SK-N-SH treated with all-trans-retinoic acid at 6 μM for 48 hours (cell line): ENCODE measurements around the gene COL26A1.

Source experiments
- ATAC-seq: fragments of 200-7000 bp; cut with Tn5 transposase; 3 replicates; pipeline ENCODE4 v1.9.1; 2020; ENCODE audit warnings: mild to moderate bottlenecking, moderate library complexity
- BACH2 ChIP-seq: fragments of 250-450 bp; sonication (Bioruptor Pico); IDR thresholded peaks from 2 replicates; pipeline ENCODE4 v1.9.0; 2021; ENCODE audit warnings: mild to moderate bottlenecking, borderline replicate concordance
- ESRRG ChIP-seq: fragments of 250-450 bp; sonication (Bioruptor Pico); IDR thresholded peaks from 2 replicates; pipeline ENCODE4 v1.6.1; 2021; ENCODE audit warnings: mild to moderate bottlenecking
- GLIS3 ChIP-seq: fragments of 250-450 bp; sonication (Bioruptor Pico); IDR thresholded peaks from 2 replicates; pipeline ENCODE4 v1.5.0; 2020; ENCODE audit warnings: mild to moderate bottlenecking, moderate library complexity
- ISL1 ChIP-seq: fragments of 250-450 bp; sonication (Bioruptor Pico); IDR thresholded peaks from 2 replicates; pipeline ENCODE4 v2.1.2; 2022; ENCODE audit warnings: mild to moderate bottlenecking, moderate library complexity
- OSR1 ChIP-seq: fragments of 250-450 bp; sonication (Bioruptor Pico); IDR thresholded peaks from 2 replicates; pipeline ENCODE4 v1.8.0; 2022; ENCODE audit warnings: moderate library complexity, mild to moderate bottlenecking, inconsistent platforms
- PPARA ChIP-seq: fragments of 250-450 bp; sonication (Bioruptor Pico); IDR thresholded peaks from 2 replicates; pipeline ENCODE4 v1.5.0; 2020; ENCODE audit warnings: mild to moderate bottlenecking, borderline replicate concordance
- RARB ChIP-seq: fragments of 250-450 bp; sonication (Bioruptor Pico); IDR thresholded peaks from 2 replicates; pipeline ENCODE4 v1.8.0; 2021; ENCODE audit warnings: mild to moderate bottlenecking, moderate library complexity
- SNAI2 ChIP-seq: fragments of 250-450 bp; sonication (Bioruptor Pico); IDR thresholded peaks from 2 replicates; pipeline ENCODE4 v1.5.0; 2020; ENCODE audit warnings: mild to moderate bottlenecking, moderate library complexity
- TCF4 ChIP-seq: fragments of 250-450 bp; sonication (Bioruptor Pico); IDR thresholded peaks from 2 replicates; pipeline ENCODE4 v1.8.0; 2021; ENCODE audit warnings: mild to moderate bottlenecking, moderate library complexity, borderline replicate concordance
- TOX ChIP-seq: fragments of 250-450 bp; sonication (Bioruptor Pico); IDR thresholded peaks from 2 replicates; pipeline ENCODE4 v1.8.0; 2021; ENCODE audit warnings: mild to moderate bottlenecking, moderate library complexity, borderline replicate concordance
- ZC3H10 ChIP-seq: fragments of 250-450 bp; sonication (Bioruptor Pico); IDR thresholded peaks from 2 replicates; pipeline ENCODE4 v1.5.1; 2021; ENCODE audit warnings: mild to moderate bottlenecking, moderate library complexity
- ZFP3 ChIP-seq: fragments of 250-450 bp; sonication (Bioruptor Pico); IDR thresholded peaks from 2 replicates; pipeline ENCODE4 v1.5.0; 2020; ENCODE audit warnings: mild to moderate bottlenecking, moderate library complexity
- ZNF565 ChIP-seq: fragments of 450-650 bp; formaldehyde crosslinking; conservative IDR thresholded peaks from 2 replicates; pipeline ENCODE4 v1.5.0; 2020; ENCODE audit warnings: low read depth, mild to moderate bottlenecking, moderate library complexity
- ZNF70 ChIP-seq: fragments of 450-650 bp; formaldehyde crosslinking; IDR thresholded peaks from 2 replicates; pipeline ENCODE4 v1.5.0; 2020; ENCODE audit warnings: mild to moderate bottlenecking, moderate library complexity
- TF ChIP-seq, protein P1 (sequence below): fragments of 250-450 bp; sonication (Bioruptor Pico); IDR thresholded peaks from 2 replicates; pipeline ENCODE4 v1.5.1; 2020; ENCODE audit warnings: low read depth, mild to moderate bottlenecking, moderate library complexity
- TF ChIP-seq, protein P2 (sequence below): fragments of 250-450 bp; sonication (Bioruptor Pico); IDR thresholded peaks from 2 replicates; pipeline ENCODE4 v1.8.0; 2020; ENCODE audit warnings: mild to moderate bottlenecking, moderate library complexity, borderline replicate concordance
- TF ChIP-seq, protein P3 (sequence below): fragments of 250-450 bp; sonication (Bioruptor Pico); IDR thresholded peaks from 2 replicates; pipeline ENCODE4 v1.5.0; 2020; ENCODE audit warnings: mild to moderate bottlenecking, moderate library complexity
- TF ChIP-seq, protein P4 (sequence below): fragments of 250-450 bp; sonication (Bioruptor Pico); IDR thresholded peaks from 2 replicates; pipeline ENCODE4 v1.5.1; 2021; ENCODE audit warnings: mild to moderate bottlenecking, moderate library complexity
- TF ChIP-seq, protein P5 (sequence below): fragments of 250-450 bp; sonication (Bioruptor Pico); IDR thresholded peaks from 2 replicates; pipeline ENCODE4 v1.8.0; 2021; ENCODE audit warnings: low read depth, mild to moderate bottlenecking, moderate library complexity, borderline replicate concordance

The COL26A1 gene

DNA sequence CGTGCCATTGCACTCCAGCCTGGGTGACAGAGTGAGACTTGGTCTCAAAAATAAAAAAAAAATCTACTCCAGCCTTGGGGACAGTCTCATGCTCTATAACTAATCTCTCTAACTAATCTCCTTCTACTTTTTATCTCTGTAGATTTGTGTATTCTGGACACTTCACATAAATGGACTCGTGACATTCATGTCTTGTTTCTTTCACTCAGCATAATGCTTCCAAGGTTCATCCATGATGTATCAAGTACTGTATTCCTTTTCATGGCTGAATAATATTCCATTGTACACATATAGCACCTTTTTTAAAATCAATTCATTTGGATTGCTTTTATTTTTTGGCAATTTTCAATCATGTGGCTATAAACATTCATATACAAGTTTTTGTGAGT is 9.8 kb upstream of the COL26A1 start:
- no peak for TF ChIP-seq SNAI2 (CRISPR knock-in tag)
- TF ChIP-seq, protein P1, sequence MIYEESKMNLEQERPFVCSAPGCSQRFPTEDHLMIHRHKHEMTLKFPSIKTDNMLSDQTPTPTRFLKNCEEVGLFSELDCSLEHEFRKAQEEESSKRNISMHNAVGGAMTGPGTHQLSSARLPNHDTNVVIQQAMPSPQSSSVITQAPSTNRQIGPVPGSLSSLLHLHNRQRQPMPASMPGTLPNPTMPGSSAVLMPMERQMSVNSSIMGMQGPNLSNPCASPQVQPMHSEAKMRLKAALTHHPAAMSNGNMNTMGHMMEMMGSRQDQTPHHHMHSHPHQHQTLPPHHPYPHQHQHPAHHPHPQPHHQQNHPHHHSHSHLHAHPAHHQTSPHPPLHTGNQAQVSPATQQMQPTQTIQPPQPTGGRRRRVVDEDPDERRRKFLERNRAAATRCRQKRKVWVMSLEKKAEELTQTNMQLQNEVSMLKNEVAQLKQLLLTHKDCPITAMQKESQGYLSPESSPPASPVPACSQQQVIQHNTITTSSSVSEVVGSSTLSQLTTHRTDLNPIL = no peak
- TF ChIP-seq PPARA (CRISPR knock-in tag) = no peak
- TF ChIP-seq, protein P2, sequence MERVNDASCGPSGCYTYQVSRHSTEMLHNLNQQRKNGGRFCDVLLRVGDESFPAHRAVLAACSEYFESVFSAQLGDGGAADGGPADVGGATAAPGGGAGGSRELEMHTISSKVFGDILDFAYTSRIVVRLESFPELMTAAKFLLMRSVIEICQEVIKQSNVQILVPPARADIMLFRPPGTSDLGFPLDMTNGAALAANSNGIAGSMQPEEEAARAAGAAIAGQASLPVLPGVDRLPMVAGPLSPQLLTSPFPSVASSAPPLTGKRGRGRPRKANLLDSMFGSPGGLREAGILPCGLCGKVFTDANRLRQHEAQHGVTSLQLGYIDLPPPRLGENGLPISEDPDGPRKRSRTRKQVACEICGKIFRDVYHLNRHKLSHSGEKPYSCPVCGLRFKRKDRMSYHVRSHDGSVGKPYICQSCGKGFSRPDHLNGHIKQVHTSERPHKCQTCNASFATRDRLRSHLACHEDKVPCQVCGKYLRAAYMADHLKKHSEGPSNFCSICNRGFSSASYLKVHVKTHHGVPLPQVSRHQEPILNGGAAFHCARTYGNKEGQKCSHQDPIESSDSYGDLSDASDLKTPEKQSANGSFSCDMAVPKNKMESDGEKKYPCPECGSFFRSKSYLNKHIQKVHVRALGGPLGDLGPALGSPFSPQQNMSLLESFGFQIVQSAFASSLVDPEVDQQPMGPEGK = no peak
- TF ChIP-seq, protein P3, sequence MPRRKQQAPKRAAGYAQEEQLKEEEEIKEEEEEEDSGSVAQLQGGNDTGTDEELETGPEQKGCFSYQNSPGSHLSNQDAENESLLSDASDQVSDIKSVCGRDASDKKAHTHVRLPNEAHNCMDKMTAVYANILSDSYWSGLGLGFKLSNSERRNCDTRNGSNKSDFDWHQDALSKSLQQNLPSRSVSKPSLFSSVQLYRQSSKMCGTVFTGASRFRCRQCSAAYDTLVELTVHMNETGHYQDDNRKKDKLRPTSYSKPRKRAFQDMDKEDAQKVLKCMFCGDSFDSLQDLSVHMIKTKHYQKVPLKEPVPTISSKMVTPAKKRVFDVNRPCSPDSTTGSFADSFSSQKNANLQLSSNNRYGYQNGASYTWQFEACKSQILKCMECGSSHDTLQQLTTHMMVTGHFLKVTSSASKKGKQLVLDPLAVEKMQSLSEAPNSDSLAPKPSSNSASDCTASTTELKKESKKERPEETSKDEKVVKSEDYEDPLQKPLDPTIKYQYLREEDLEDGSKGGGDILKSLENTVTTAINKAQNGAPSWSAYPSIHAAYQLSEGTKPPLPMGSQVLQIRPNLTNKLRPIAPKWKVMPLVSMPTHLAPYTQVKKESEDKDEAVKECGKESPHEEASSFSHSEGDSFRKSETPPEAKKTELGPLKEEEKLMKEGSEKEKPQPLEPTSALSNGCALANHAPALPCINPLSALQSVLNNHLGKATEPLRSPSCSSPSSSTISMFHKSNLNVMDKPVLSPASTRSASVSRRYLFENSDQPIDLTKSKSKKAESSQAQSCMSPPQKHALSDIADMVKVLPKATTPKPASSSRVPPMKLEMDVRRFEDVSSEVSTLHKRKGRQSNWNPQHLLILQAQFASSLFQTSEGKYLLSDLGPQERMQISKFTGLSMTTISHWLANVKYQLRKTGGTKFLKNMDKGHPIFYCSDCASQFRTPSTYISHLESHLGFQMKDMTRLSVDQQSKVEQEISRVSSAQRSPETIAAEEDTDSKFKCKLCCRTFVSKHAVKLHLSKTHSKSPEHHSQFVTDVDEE (CRISPR knock-in tag) = no peak
- TF ChIP-seq TOX (CRISPR knock-in tag) = no peak
- TF ChIP-seq, protein P4, sequence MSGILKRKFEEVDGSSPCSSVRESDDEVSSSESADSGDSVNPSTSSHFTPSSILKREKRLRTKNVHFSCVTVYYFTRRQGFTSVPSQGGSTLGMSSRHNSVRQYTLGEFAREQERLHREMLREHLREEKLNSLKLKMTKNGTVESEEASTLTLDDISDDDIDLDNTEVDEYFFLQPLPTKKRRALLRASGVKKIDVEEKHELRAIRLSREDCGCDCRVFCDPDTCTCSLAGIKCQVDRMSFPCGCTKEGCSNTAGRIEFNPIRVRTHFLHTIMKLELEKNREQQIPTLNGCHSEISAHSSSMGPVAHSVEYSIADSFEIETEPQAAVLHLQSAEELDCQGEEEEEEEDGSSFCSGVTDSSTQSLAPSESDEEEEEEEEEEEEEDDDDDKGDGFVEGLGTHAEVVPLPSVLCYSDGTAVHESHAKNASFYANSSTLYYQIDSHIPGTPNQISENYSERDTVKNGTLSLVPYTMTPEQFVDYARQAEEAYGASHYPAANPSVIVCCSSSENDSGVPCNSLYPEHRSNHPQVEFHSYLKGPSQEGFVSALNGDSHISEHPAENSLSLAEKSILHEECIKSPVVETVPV (CRISPR knock-in tag) = no peak
- TF ChIP-seq ZNF70 (CRISPR knock-in tag) = no peak
- no peak for TF ChIP-seq ISL1
- ATAC-seq = no peak

DNA sequence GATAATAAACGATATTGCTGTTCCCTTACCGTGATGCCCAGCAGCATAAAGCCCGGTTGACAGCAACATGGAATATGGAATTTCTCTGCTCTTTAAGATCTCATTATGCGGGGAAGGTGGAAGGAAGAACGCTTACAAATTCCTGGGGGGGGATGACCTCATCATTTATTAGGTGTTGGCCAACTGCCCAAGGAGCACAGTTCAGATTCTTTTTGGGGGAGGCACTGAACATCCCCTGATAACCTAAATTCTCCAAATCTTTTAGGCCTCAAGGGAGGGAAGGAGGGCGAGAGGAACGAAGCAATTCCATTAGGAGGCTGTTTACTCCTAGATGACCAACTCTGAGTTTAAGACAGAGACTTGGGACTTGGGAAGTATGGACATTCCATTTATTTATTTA is 5.2 kb upstream of the COL26A1 start:
- TF ChIP-seq OSR1 (CRISPR knock-in tag) (no peak), ZNF70 (CRISPR knock-in tag) (no peak), SNAI2 (CRISPR knock-in tag) (no peak), RARB (CRISPR knock-in tag) (no peak), BACH2 (CRISPR knock-in tag) (no peak), TOX (CRISPR knock-in tag) (no peak), TCF4 (CRISPR knock-in tag) (no peak)
- TF ChIP-seq, protein P3 (CRISPR knock-in tag) = no peak
- TF ChIP-seq, protein P1 = no peak
- no peak for ATAC-seq

DNA sequence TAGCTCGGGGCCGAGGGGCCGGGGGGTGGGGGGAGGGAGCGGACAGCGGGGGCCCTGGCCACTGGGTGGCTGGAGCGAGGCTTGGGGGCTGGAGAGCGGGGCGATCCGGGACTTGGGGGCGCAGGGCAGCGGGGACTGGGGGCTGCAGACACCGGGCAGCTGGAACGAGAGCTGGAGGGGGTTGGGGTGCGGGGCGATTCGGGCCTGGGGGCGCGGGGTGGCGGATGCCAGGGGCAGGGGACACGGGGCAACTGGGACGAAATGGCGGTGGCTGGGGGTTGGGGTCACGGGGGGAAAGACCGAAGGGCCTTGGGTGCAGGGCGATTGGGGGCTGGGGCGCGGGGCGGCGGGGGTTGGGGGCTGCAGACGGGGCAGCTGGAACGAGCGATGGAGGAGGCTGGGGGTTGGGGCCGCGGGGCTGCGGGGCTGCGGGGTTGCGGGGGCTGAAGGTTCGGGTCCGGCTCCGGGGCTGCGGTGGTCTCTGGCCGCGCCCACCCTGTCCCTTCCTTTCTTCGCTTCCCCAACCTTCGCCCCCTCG is 590 bp downstream of the COL26A1 start:
- ATAC-seq = no peak; the same call in 1 of the 3 replicates

More for the DNA sequence above, 590 bp downstream of the COL26A1 start:
- no peak for TF ChIP-seq ESRRG (CRISPR knock-in tag)
- TF ChIP-seq ZC3H10 (CRISPR knock-in tag) = no peak
- TF ChIP-seq, protein P3 (CRISPR knock-in tag) = no peak
- TF ChIP-seq GLIS3 (CRISPR knock-in tag) = no peak
- TF ChIP-seq ISL1 = no peak
- no peak for TF ChIP-seq ZNF70 (CRISPR knock-in tag)
- no peak for TF ChIP-seq ZFP3 (CRISPR knock-in tag)
- TF ChIP-seq, protein P5, sequence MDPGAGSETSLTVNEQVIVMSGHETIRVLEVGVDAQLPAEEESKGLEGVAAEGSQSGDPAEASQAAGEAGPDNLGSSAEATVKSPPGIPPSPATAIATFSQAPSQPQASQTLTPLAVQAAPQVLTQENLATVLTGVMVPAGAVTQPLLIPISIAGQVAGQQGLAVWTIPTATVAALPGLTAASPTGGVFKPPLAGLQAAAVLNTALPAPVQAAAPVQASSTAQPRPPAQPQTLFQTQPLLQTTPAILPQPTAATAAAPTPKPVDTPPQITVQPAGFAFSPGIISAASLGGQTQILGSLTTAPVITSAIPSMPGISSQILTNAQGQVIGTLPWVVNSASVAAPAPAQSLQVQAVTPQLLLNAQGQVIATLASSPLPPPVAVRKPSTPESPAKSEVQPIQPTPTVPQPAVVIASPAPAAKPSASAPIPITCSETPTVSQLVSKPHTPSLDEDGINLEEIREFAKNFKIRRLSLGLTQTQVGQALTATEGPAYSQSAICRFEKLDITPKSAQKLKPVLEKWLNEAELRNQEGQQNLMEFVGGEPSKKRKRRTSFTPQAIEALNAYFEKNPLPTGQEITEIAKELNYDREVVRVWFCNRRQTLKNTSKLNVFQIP (CRISPR knock-in tag) = no peak
- no peak for TF ChIP-seq ZNF565
- TF ChIP-seq OSR1 (CRISPR knock-in tag) = no peak
